K562 (cell line): ENCODE results near the gene NLRP6. TPM values are rescaled to one million over a fixed set of nuclear protein-coding genes. Genes with fewer than 3 reads are reported as not detected.
"Not testable (repeated sequence)": the region's sequence is repeated elsewhere in the genome, so short reads cannot be mapped to it uniquely, and the experiment has no call there.

Experiments used
- ATAC-seq: fragments of 200-7000 bp; cut with Tn5 transposase; 3 replicates; pipeline ENCODE4 v1.9.1; 2020; ENCODE audit warnings: moderate library complexity
- BruUV-seq: library from RNA; stranded (reverse); fragments of 400-500 nt; replicated peaks from 2 replicates; lab custom pipeline; 2021; lab: Mats Ljungman, UMichigan
- CTCF ChIA-PET: fragments of 300-600 bp; formaldehyde crosslinking; extraction: SDS; loops from one replicate; lab custom pipeline; 2021; ENCODE audit warnings: low intra/inter-chr PET ratio; lab: Yijun Ruan, JAX
- POLR2A ChIA-PET: fragments of 300-600, 350-650 bp; sonication (Branson Sonifier 250); formaldehyde crosslinking; extraction: SDS; loops from one replicate; lab custom pipeline; 2021; ENCODE audit warnings: antibody characterized with exemption, inconsistent platforms; lab: Yijun Ruan, JAX
- DNase-seq, 4 experiments: peaks; one replicate each; pipeline versions ENCODE4 v3.0.0 to v3.0.0-alpha.2; 2011 to 2018; ENCODE audit warnings: low spot score in 3 of 4, mixed read lengths in 3 of 4; ENCODE audit errors: extremely low read depth in 1 of 4
- FAIRE-seq: peaks from 2 replicates; lab custom pipeline; 2011; peaks lifted over from hg19 to GRCh38; lab: Jason Lieb, UNC
- H2AFZ ChIP-seq: 2 replicates; pipeline ENCODE4 v1.6.0; 2011; ENCODE audit warnings: low read depth, low read length, control low read depth, inconsistent platforms
- H3K27ac ChIP-seq: fragments of 200-600 bp; 3 replicates; pipeline ENCODE4 v1.8.0; 2011; ENCODE audit warnings: low read depth, mild to moderate bottlenecking, control low read depth, inconsistent platforms, low read length, moderate library complexity, mixed read lengths; ENCODE audit errors: extremely low read depth
- H3K27me3 ChIP-seq, 2 experiments: fragments of 300-600 bp in 1 of 2; 2 replicates in 1 of 2; 3 replicates in 1 of 2; pipeline versions ENCODE4 v1.6.0 to v1.8.0; 2011; ENCODE audit warnings: inconsistent platforms in 2 of 2, low read length in 2 of 2, mild to moderate bottlenecking in 1 of 2, mixed read lengths in 1 of 2, moderate library complexity in 1 of 2; ENCODE audit not compliant: control insufficient read depth in 2 of 2, insufficient read depth in 2 of 2
- H3K36me3 ChIP-seq: fragments of 300-600 bp; 3 replicates; pipeline ENCODE4 v1.8.0; 2011; ENCODE audit warnings: mild to moderate bottlenecking, low read length, inconsistent platforms; ENCODE audit not compliant: control insufficient read depth, insufficient read depth
- H3K4me1 ChIP-seq, 2 experiments: fragments of 200-600 bp in 1 of 2; replicated peaks in 1 of 2; 2 replicates in 1 of 2; 3 replicates in 1 of 2; pipeline versions ENCODE4 v1.5.1 to v1.8.0; 2011; ENCODE audit warnings: inconsistent platforms in 2 of 2, low read length in 2 of 2, mild to moderate bottlenecking in 1 of 2, mixed read lengths in 1 of 2, moderate library complexity in 1 of 2; ENCODE audit not compliant: control insufficient read depth in 2 of 2, insufficient read depth in 2 of 2
- H3K4me2 ChIP-seq: 2 replicates; pipeline ENCODE4 v1.6.1; 2011; ENCODE audit warnings: low read length, control low read depth, inconsistent platforms, mixed read lengths; ENCODE audit not compliant: insufficient read depth
- H3K4me3 ChIP-seq: fragments of 200-600 bp; sonication (generic), shearing (Covaris generic); 2 replicates; pipeline ENCODE4 v1.5.1; 2016; ENCODE audit warnings: control low read depth, inconsistent platforms
- H3K79me2 ChIP-seq: fragments of 200-600 bp; 3 replicates; pipeline ENCODE4 v1.8.0; 2011; ENCODE audit warnings: low read length, inconsistent platforms; ENCODE audit not compliant: control insufficient read depth, insufficient read depth
- H3K9ac ChIP-seq, 2 experiments: 2 replicates each; pipeline versions ENCODE4 v1.6.0 to v1.6.1; 2011; ENCODE audit warnings: low read depth in 2 of 2, low read length in 2 of 2, control low read depth in 1 of 2, inconsistent platforms in 1 of 2, mild to moderate bottlenecking in 1 of 2, mixed read lengths in 1 of 2; ENCODE audit not compliant: insufficient read depth in 1 of 2
- H3K9me1 ChIP-seq: one replicate; pipeline ENCODE4 v1.6.0; 2011; ENCODE audit warnings: inconsistent platforms, mild to moderate bottlenecking, low read length, moderate library complexity; ENCODE audit not compliant: control insufficient read depth, insufficient read depth
- H3K9me3 ChIP-seq: replicated peaks from 2 replicates; pipeline ENCODE4 v1.5.1; 2011; ENCODE audit warnings: low read depth, low read length, inconsistent platforms; ENCODE audit not compliant: control insufficient read depth, insufficient read depth
- H4K20me1 ChIP-seq: replicated peaks from 2 replicates; pipeline ENCODE4 v1.6.1; 2011; ENCODE audit warnings: low read length, inconsistent platforms, mixed read lengths; ENCODE audit not compliant: control insufficient read depth, insufficient read depth
- GABPA ChIP-seq: fragments of 200-800 bp; sonication (Bioruptor generic); conservative IDR thresholded peaks from 2 replicates; pipeline ENCODE4 v1.6.1; 2016; ENCODE audit warnings: low read depth, missing genetic modification characterization, missing compliant biosample characterization
- MYC ChIP-seq, 2 experiments: fragments of 250-450 bp in 1 of 2; sonication (Bioruptor Pico) in 1 of 2; IDR thresholded peaks; 2 replicates each; pipeline versions ENCODE4 v1.5.1 to v1.6.1; 2012 to 2021; ENCODE audit warnings: low read depth in 2 of 2, borderline replicate concordance in 1 of 2, improper control_type of control experiment in 1 of 2, low read length in 1 of 2, mild to moderate bottlenecking in 1 of 2, moderate library complexity in 1 of 2
- RBBP5 ChIP-seq: fragments of 200-600 bp; sonication (generic); IDR thresholded peaks from 2 replicates; pipeline ENCODE4 v1.6.1; 2012; ENCODE audit warnings: borderline replicate concordance, mild to moderate bottlenecking, low read length, control low read depth, inconsistent platforms; ENCODE audit not compliant: insufficient read depth, poor library complexity, severe bottlenecking
- RBFOX2 ChIP-seq: fragments of 200-400 bp; formaldehyde crosslinking; IDR thresholded peaks from 2 replicates; pipeline ENCODE4 v1.6.1; 2017; ENCODE audit warnings: low read depth, mild to moderate bottlenecking, low read length, moderate library complexity
- TEAD4 ChIP-seq, 2 experiments: sonication (generic) in 1 of 2; formaldehyde crosslinking in 1 of 2; IDR thresholded peaks; 2 replicates each; pipeline versions ENCODE4 v1.6.1 to v1.8.0; 2012 to 2022; ENCODE audit warnings: borderline replicate concordance in 1 of 2, inconsistent platforms in 1 of 2, low read length in 1 of 2, mild to moderate bottlenecking in 1 of 2, missing genetic modification reagents in 1 of 2
- WGBS: fragments of 100-300 bp; shearing (Covaris generic); methylation state at CpG from one replicate; pipeline ENCODE4 v1.1.6; 2016; ENCODE audit warnings: low coverage, mixed read lengths; ENCODE audit not compliant: insufficient coverage; ENCODE audit errors: missing lambda C conversion rate; 5-methylcytosine and 5-hydroxymethylcytosine counted together
- in situ Hi-C: fragments of 300-500 bp; cut with MboI; formaldehyde crosslinking; loops from 4 replicates; pipeline ENCODE4 v1.15.0; 2018; ENCODE audit warnings: inconsistent platforms, mixed read lengths
- intact Hi-C: fragments of 100-400 bp; cut with micrococcal nuclease; formaldehyde crosslinking; loops from 2 replicates; pipeline ENCODE4 v1.14.2; 2022
- polyA plus RNA-seq, 8 experiments: library from polyadenylated mRNA; depleted of rRNA in 4 of 8; stranded (reverse) in 5 of 8; unstranded in 3 of 8; fragments of >200 nt; fragmentation: Nextera tagmentation in 2 of 8; fragmentation: Illumina TruSeq in 1 of 8; extraction: Ambion mirVana in 2 of 8; extraction: Trizol in 1 of 8; gene quantifications; 2 replicates each; pipeline versions ENCODE4 v1.2.1 to v1.2.3, GENCODE V29; 2011 to 2014; ENCODE audit warnings: inconsistent platforms in 1 of 8, missing spikeins in 1 of 8
- total RNA-seq, 7 experiments: library from RNA; depleted of rRNA in 6 of 7; stranded (reverse); fragments of >200 nt in 6 of 7; fragmentation: Illumina TruSeq in 2 of 7; extraction: Trizol in 2 of 7; gene quantifications; 2 replicates each; pipeline versions ENCODE4 v1.2.1 to v1.2.3, GENCODE V29; 2011 to 2021; ENCODE audit warnings: low replicate concordance in 1 of 7
- TF ChIP-seq, protein P1 (sequence below), 3 experiments: IDR thresholded peaks in 2 of 3; conservative IDR thresholded peaks in 1 of 3; 2 replicates each; pipeline ENCODE4 v1.5.1; 2011 to 2012; ENCODE audit warnings: low read length in 3 of 3, mild to moderate bottlenecking in 3 of 3, control low read depth in 2 of 3, improper control_type of control experiment in 1 of 3, inconsistent platforms in 1 of 3, low read depth in 1 of 3, mixed read lengths in 1 of 3, moderate library complexity in 1 of 3; ENCODE audit not compliant: insufficient read depth in 2 of 3
- TF ChIP-seq, protein P2 (sequence below): fragments of 200-800 bp; sonication (Bioruptor generic); IDR thresholded peaks from 2 replicates; pipeline ENCODE4 v1.6.1; 2017; ENCODE audit warnings: missing genetic modification characterization, missing compliant biosample characterization

NLRP6 gene
- total and polyA plus RNA-seq, 9 of the 15 experiments (the other 6 are each of a cell fraction or from before 2014, with no cell fraction given), result 0.03 to 0.18 (median 0.15) TPM; not detected in 5

DNA sequence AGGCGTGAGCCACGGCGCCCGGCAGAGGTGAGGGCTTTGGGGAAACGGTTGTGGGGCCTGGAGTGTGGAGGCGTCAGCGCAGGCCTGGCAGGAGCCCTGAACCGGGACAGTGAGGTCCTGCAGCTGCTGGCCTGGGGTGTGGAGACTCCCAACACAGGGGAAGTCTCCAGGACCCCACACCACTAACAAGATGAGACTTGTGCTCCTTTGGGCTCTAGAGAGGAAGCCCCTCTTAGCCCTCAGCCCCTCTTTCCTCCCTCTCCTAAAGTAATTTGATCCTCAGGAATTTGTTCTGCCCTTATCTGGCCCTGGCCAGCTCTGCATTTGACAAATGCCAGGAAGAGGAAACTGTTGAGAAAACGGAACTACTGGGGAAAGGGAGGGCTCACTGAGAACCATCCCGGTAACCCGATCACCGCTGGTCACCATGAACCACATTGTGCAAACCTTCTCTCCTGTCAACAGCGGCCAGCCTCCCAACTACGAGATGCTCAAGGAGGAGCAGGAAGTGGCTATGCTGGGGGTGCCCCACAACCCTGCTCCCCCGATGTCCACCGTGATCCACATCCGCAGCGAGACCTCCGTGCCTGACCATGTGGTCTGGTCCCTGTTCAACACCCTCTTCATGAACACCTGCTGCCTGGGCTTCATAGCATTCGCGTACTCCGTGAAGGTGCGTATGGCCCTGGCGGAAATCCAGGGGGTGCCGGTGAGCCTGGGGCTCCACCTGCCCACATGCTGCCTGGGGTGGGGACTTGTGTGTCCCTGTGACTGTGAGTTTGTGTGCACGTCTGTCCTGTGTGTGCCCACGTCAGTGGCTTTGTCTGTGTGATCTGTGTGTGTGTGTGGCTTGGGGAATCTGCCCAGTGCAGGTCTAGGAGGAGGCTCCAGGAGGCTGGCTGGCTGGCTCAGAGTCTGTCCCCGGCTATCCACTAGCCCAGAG lies 29.8 kb downstream of the NLRP6 start, which contains the start of gene IFITM2:
Gene IFITM2, plus strand, starts transcription at position 51 of the 943 bp plus-strand sequence. Its CDS starts 377 bp downstream, at position 428.
- peak within 1 kb of the TSS; percentile 65 to 90 for H3K9ac ChIP-seq
- H3K27me3 ChIP-seq; H3K9me1 ChIP-seq; H4K20me1 ChIP-seq; intact Hi-C loops; H3K36me3 ChIP-seq; in situ Hi-C loops; H3K9me3 ChIP-seq; TF ChIP-seq TEAD4 (CRISPR knock-in tag; IDR thresholded peaks at IDR 0.05; ENCODE audit: borderline replicate concordance); MYC (CRISPR knock-in tag; IDR thresholded peaks at IDR 0.05; ENCODE audit: borderline replicate concordance, low read depth): not testable (repeated sequence)
- peaks cover 36% of the 10 kb centered on the region for H3K79me2 ChIP-seq
- peak within 1 kb of the TSS; percentile 78 for H3K4me2 ChIP-seq
- BruUV-seq, result TSS peak; percentile 95
- POLR2A ChIA-PET, result interaction anchor here (0.7 kb wide), 2 partner anchors 9 to 14 kb away, joined by 4 to 7 read pairs; no protein-coding TSS in a partner anchor
- CTCF ChIA-PET, result interaction anchor here (0.7 kb wide), 1 partner anchor 54 kb away, joined by 3 read pairs; no protein-coding TSS in a partner anchor
- peaks cover 32 to 47% of the 10 kb centered on the region in 2 experiments for H3K4me1 ChIP-seq
- FAIRE-seq (peak; percentile 23), ATAC-seq (peak; percentile 25), DNase-seq (peak in 1 of 4 experiments; percentile 66)
- peak within 1 kb of the TSS; percentile 45 for H3K4me3 ChIP-seq
- peak within 1 kb of the TSS; percentile 65; the same call in 2 of the 3 replicates for H3K27ac ChIP-seq
- H2AFZ ChIP-seq, result peak within 1 kb of the TSS; percentile 79
- 16% methylated on average over 13 of the region's 28 CpGs for WGBS
- TF ChIP-seq GABPA (tag) (peak; percentile 57), RBBP5 (peak; percentile 27), TEAD4 (IDR thresholded peaks at IDR 0.05; ENCODE audit: low read length) (peak; percentile 12; the same call in 1 of the 2 replicates), MYC (IDR thresholded peaks at IDR 0.05; ENCODE audit: low read depth, low read length) (peak; percentile 16; the same call in 1 of the 2 replicates), RBFOX2 (peak; percentile 37; the same call in 1 of the 2 replicates)
- TF ChIP-seq, protein P1, sequence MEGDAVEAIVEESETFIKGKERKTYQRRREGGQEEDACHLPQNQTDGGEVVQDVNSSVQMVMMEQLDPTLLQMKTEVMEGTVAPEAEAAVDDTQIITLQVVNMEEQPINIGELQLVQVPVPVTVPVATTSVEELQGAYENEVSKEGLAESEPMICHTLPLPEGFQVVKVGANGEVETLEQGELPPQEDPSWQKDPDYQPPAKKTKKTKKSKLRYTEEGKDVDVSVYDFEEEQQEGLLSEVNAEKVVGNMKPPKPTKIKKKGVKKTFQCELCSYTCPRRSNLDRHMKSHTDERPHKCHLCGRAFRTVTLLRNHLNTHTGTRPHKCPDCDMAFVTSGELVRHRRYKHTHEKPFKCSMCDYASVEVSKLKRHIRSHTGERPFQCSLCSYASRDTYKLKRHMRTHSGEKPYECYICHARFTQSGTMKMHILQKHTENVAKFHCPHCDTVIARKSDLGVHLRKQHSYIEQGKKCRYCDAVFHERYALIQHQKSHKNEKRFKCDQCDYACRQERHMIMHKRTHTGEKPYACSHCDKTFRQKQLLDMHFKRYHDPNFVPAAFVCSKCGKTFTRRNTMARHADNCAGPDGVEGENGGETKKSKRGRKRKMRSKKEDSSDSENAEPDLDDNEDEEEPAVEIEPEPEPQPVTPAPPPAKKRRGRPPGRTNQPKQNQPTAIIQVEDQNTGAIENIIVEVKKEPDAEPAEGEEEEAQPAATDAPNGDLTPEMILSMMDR (IDR thresholded peaks at IDR 0.05 in 2 of 3, conservative IDR thresholded peaks at IDR 0.05 in 1 of 3; ENCODE audit: insufficient read depth in 2 of 3, low read depth in 1 of 3, low read length in 3 of 3), result peak in 1 of 3 experiments; percentile 20; a peak in 1 of 6 replicates
- TF ChIP-seq, protein P2, sequence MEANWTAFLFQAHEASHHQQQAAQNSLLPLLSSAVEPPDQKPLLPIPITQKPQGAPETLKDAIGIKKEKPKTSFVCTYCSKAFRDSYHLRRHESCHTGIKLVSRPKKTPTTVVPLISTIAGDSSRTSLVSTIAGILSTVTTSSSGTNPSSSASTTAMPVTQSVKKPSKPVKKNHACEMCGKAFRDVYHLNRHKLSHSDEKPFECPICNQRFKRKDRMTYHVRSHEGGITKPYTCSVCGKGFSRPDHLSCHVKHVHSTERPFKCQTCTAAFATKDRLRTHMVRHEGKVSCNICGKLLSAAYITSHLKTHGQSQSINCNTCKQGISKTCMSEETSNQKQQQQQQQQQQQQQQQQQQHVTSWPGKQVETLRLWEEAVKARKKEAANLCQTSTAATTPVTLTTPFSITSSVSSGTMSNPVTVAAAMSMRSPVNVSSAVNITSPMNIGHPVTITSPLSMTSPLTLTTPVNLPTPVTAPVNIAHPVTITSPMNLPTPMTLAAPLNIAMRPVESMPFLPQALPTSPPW (CRISPR knock-in tag), result peak; percentile 62
